Hepatic stellate cell (primary cell): ENCODE results near the gene ESPL1.
"Not testable (repeated sequence)": the region's sequence is repeated elsewhere in the genome, so short reads cannot be mapped to it uniquely, and the experiment has no call there.

Experiments used
- DNase-seq: peaks from one replicate; pipeline ENCODE4 v3.0.0; 2011; ENCODE audit warnings: low spot score

ESPL1 gene

DNA sequence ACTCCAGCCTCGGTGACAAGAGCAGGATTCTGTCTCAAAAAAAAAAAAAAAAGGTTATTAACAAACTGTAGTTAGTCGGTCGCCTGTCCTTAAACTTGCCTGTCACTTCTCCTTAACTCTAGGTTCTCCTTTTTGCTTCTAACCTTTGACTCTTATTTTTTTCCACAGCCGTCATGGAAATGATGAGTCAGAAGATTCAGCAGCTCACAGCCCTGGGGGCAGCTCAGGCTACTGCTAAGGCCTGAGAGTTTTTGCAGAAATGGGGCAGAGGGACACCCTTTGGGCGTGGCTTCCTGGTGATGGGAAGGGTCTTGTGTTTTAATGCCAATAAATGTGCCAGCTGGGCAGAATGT is 31.0 kb downstream of the ESPL1 start:
- DNase-seq, result peak; percentile 48

DNA sequence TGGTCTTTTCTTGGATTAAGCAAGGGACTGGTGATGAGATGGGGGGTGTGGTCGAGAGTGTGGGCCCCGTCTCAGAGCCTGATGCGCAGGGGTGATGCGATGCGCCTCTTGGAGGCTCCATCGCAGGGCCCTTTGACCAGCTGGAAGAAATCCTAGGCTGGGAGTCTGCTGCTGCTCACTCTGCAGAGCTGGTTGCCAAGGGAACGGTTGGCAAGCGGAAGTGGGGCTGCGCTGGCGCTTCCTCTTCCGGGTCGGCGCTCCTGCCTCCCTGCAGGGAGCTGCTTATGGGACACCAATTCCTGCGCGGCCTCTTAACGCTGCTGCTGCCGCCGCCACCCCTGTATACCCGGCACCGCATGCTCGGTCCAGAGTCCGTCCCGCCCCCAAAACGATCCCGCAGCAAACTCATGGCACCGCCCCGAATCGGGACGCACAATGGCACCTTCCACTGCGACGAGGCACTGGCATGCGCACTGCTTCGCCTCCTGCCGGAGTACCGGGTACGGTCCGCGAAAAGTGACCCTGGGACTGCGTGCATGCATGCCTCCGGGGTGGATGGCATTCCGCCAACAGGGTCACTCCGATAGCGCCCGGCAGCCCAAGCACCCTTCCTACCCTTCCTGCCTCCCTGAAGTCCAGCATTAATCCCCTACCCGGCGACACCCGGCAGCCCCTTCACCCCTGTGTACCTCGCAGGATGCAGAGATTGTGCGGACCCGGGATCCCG is 31.5 kb downstream of the ESPL1 start, which contains the start of gene MYG1:
Gene MYG1 (plus strand): TSS at position 242 of the 727 bp plus-strand sequence. CDS start 43 bp downstream, at position 285.
- DNase-seq, result peak; percentile 82

DNA sequence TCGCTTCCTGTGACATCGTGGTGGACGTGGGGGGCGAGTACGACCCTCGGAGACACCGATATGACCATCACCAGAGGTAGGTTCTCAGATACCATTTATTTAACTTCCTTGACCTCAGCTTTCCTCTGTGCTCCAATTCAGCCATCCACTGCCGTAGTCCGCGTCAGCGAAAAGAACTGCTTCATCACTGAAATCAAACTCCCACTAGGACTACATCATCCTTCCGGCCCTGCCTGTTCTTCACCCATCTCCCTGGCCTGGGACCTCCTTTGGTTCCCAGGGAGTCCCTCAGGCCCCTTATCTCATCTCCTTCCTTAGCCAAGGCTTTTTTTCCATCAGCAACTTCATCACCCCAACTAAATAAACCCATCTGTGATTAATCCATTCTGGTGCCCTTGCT is 32.1 kb downstream of the ESPL1 start:
- peak; percentile 53 for DNase-seq

DNA sequence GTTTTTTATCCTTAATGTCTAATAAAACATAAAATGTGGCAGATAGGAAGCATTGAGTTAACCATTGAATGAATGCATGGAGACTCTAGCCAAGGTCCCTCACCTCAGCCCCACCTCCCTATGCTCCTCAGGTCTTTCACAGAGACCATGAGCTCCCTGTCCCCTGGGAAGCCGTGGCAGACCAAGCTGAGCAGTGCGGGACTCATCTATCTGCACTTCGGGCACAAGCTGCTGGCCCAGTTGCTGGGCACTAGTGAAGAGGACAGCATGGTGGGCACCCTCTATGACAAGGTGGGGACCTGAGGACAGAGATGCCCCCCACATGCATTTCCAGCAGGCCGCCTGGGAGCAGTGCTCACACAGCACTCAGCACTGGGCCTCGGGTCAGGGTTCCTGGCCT is 34.8 kb downstream of the ESPL1 start:
- no peak for DNase-seq

DNA sequence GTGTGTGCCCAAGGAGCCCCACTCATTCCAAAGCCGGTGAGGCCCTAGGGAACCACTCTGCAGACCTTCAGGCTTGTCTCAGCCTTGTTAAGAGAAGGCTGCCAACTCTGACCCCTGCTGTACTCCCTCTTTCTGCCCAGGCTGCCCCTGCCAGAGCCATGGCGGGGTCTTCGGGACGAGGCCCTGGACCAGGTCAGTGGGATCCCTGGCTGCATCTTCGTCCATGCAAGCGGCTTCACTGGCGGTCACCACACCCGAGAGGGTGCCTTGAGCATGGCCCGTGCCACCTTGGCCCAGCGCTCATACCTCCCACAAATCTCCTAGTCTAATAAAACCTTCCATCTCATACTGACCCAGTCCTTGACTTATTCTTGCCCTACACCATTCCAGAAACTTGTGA is 38.7 kb downstream of the ESPL1 start:
- DNase-seq, result no peak

DNA sequence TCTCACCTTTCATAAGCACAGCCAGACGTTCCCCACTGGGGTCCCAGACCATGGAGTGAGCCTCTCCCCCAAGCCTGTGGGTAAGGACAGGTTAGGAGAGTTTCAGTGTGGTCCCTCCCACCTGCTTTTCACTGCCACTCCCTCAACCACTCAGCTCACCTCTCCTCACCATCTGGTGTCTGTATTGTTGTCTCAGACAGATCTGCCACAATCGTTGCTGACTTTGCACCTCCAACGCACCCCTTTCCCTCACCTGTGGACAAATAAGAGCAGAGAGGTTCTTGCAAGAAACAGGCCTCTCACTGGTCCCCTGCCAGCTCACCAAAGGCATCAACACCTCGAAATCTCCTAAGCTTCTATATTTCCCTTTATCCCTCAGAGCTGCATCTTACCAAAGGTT is 40.2 kb downstream of the ESPL1 start:
- no peak for DNase-seq

DNA sequence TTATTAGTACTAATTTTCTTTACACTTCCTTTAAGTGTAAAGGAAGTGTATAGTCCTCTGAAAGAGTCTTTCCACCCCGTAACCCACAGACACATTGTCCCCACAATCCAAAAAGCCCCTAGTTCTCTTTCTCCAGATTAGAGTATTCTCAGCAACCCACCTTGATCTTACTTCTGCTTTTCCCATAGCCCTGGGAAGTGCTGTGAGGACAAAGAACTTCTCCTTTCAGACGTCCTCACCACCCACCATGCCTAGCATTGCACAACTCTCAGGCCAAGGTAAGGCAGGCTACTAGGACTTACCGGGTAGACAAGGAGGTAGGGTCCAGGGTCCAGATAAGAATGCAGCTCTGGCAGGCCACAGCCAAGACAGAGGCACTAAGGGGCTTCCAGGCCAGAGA is 45.9 kb downstream of the ESPL1 start:
- DNase-seq, result no peak

DNA sequence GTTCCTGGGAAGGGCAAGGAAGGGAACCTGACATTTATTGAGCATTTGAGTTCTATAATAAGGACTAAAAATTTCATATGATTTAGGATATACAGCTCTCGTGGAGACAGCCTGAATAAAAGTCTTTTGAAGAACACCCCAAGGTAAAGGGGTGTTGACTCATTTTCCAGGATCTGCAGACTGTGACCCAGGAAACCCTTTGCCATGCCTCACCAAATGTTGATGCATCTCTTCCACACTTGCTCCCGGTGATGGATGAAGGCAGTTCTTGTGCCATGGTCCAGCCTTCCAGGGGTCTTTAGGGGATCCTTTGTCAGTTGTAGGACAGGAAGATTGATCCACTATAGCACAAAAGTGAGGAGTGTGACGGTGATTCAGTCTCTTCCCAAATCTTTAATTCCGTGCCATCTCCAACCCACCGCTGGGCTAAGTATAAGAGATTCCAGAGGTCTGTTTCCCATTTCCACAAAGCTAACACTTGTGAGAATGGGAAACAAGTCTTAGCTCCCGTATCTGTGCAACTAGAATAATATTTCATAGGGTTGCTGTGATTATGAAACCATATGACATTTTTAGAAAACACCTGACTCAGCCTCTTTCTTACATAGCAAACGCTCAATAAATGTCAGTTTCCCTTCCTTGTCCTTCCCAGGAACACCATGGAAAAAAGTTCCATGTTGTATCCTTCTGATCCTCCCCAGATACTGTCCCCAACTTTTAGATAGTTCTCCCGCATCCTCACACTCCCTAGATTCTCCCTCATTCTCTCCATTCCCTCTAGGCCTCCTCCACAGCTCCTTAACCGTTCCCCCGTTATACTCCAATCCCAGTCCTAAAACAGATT is 52.5 kb downstream of the ESPL1 start:
- peak; percentile 30 for DNase-seq

DNA sequence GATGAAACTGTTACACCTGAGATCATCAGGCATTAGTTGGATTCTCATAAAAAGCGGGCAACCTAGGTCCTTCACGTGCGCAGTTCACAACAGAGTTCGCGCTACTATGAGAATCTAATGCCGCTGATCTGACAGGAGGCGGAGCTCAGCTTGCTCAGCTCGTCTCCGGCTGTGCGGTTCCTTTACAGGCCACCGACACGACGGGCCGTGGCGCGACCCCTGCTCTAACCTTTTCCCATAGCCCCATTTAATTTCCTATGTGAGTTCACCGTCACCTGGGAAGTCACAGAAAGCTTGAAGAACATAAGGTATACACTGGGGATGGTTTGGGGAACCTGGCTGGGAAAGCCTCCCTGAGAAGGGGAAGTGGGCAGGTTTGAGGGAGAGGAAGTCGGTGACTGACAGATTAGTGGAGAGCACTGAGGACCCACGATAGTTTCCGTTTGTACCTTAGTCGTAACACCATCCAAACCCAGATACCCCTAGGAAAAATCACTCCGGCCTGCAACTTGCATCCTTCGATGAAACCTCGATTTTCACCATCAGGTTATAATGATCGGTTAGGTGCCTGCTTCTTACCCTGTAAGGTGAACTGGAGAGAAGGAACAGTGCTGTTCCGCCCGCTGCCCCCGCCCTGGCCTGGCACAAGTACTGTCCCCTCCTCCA is 56.1 kb downstream of the ESPL1 start:
- DNase-seq, result no peak

DNA sequence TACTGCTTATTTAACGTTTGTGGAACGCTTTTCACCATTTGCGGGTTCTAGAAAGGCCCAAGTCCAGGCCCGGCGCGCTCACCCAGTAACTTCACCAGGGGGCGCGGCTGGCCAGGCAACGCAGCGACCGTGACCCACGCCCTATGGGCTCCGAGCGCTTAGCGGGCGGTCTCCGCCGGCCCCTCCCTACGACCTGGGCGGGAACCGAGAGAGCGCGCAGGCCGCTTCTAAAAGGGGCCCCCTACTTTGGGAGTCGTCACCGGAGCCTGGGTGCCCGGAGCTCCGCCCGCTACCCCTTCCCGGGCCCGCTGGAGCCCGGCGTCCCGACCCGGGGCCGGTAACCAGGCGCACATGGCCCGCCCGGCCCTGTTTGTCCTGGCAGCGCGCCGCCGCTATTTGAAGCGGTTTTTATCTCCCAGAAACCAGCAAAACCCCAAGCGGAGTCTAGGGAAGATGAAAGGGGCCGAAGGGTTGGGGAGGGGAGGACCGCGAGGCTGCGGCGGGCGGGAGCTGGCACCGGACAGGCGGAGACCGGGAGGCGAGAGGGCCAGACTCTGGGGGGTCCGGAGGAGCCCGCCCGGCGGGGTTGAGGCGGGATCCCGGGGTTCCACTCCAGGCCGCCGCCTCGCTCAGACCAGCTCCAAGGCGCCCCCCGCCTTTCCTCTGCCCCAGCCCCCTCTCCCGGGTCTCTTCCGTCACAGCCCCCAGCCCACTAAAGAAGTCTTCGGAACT is 56.8 kb downstream of the ESPL1 start:
- peak; percentile 97 for DNase-seq

DNA sequence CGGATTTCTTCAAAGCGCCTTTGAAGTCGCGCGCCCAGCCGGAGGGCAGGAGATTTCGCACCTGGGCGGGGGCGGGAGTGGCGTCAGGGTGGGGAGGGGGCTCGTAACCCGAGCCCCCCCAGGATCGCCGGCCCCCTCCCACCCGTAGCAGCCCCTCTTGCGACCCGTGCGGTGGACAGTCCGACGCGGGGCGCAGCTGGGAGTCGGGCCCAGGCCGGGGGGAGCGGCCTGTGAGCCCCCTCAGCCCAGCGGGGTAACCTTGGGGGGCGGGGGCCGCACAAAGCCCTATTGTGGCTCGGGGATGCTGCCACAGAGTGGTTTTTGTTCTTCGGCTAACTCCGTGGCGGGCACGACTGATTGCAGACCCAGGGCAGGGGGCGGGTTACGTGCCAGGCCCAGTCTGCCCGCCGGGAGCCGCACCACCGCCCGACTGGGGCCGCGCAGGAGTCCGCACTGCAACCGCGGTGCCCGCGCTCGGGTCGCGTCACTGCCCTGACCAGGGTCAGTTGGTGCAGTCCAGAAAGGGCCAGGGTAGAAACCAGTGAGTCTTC is 57.5 kb downstream of the ESPL1 start:
- DNase-seq, result peak; percentile 44

DNA sequence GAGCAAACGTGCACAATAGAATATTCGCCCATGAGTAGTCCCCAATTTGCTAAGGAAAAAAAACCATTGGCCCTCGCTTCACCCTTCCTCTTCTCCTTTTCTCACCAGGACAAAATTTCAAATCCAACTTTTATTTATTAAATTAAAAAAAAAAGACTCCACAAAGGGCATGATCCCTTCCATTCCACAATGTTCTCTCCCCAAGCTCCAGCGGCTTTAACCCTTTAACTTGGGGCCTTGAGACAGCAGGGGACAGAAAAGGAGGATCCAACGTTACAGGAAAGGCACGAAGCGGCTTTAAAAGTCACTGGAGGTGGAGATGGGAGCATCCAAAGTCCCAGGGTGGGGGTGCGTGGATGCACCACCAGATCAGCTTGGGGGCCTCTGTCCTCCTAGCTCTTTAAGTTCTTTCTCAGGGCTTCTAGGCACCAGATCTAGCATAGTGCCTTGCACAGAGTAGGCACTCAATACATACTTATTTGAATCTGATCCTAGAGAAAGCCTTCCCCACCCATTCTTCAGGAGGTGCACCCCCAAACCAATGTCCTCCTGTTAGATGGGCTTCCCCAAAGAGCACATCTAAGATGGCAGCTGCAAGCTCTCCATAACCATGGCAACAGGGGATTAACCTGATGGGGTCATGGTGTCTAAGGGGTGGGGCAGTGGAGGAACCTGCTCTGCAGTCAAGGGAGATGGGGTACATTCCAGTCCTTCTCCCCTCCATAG is 58.5 kb downstream of the ESPL1 start:
- DNase-seq, result no peak

DNA sequence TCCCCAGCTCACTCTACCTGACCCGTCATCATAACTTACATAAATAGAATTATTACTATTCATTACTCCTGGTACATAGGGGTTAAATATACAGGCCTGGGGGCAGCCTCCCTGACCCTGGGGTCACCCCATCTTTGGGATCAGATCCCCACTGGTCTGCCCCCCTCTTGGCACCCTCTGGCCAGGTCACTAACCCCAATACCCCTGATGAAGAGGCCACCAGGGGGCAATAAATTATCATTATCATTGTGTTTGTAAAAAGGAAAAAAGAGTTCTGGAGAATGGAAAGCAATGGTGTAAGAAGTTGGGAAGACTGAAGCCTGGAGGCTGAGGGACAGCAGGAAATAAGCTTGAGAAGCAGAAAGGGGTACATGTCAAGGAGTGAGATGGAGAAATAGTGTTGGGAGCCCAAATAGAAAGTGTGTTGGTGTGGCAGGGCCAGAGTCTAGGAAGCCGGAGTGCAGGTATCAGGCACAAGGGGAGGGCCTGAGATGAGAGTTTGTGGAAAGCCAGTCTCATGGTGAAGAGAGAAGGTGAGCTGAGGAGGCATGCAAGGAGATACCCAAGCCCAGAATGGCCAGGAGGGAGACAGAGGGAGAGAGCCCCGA is 59.4 kb downstream of the ESPL1 start:
- DNase-seq, result peak; percentile 35

DNA sequence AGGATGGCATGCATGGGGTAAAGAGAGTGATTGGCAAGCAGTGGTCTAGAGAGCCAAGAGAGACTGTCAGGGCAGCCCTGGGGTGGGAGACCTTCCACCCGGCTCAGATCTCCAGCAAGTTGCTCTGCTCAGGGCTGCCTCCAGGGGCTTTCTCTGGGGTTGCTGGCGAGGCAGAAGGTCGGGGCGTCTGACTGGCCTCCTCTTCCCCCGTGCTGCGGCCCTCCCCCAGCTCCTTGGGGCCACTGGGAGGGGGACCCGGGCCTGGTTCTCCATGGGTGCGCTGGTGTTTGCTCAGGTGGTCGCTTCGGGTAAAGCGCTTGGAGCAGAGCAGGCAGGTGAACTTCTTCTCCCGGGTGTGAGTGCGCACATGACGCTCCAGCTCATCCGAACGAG is 59.9 kb downstream of the ESPL1 start:
- no peak for DNase-seq

DNA sequence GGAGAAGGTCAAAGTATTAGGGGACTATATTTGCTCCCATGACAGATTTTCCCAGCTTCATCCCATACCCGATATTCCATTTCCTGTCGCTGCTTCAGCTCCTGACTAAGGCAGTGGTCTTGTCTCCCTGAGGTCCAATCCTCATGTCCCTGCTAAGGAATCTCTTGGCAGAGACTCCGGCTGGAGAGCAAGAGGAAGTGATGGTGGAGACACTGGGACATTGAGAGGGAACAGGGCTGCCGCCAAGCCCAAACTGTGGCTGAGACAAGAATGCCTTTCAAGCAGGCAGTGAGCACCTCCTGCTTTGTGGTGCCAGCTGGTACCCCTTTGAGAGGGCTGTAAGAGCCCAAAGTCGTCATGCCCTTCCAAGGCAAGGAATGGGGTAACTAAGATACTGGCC is 62.6 kb downstream of the ESPL1 start:
- no peak for DNase-seq

DNA sequence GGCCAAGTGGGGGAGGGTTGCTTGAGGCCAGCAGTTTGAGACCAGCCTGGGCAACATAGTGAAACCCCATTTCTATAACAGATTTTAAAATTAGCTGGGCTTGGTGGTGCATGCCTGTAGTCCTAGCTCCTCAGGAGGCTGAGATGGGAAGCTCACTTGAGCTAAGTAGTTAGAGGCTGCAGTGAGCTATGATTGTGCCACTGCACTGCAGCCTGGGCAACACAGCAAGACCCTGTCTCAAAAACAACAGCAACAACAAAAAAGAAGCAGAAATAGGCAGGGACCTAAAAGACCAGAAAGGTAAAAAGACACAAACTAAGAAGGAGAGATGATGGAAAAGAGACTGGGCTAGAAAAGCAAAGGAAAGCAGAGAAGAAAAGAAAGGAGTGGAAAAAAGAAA is 64.2 kb downstream of the ESPL1 start:
- DNase-seq, result not testable (repeated sequence)

DNA sequence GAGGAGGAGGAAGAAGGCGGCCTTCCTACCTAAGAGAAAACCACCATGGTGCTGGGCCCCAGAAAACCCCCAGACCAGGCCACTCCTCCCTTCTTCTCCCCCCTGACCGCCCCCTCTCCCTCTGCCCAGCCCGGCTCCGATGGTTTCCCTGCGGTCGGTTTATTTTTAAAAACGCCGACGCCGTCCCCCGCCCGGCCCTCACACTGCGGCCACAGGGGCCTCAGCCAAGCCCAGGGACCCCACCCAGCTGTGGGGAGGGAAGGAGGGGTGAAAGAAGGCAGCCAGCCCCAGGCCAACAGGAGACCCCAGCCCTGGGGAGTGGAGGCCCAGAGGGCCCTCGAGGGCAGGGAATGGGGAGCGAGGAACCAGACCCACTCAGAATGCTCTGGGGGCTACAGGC is 64.6 kb downstream of the ESPL1 start:
- no peak for DNase-seq

DNA sequence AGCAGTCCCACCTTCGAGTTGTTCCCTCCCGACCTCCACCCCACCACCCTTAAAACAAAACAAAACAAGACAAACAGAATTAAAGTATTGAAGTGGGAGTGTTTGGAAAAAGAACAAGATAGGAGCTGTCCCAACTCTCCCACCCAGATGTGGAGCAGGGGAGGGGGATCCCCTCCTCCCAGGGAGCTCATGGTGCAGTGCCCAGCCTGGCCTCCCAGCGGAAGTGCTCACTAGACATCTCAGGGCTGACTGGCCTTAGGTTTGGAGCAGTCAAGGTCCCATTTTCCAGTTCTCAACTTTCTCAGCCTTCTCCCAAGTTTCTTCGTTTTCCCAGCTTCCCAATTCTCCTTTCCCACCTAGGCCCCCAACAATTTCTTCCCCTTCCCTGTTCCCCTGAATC is 65.2 kb downstream of the ESPL1 start:
- DNase-seq, result no peak

DNA sequence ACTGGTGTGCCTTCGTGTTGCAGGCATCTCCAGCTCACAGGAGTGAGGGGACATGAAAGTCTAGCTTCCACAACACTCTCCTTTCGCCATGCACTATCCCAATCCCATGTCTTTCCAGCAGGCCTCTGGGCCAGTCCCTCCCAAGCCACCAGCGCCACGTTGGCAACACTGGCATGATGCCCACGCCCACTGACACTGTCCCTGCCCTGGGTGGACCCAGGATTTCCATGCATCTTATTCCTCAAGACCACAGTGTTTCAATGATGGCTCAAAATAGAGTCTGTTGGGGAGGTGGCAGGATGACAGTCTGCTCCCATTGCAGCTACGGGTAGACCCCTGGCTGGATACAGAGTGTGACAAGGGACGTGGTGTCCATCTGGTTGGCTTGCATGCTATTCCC is 65.7 kb downstream of the ESPL1 start:
- no peak for DNase-seq

DNA sequence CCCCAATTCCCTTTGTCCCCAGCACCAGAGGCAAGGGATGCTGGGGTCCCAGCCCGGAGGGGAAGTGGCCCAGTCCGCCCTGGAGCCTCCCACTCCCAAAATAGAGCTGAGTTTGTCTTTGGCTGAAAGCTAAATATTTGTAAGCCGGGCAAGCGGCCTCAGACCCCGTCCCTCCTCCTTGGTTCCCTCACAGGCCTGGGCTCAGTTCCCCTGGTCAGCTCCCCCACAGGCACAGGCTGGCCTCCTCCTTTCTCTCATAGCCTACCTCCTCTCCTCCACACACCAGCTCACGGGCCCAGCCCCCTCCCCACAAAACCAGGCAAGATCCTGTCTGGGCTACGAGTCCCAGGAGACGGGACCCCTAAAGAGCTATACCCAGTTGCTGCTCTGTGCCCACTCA is 66.7 kb downstream of the ESPL1 start:
- no peak for DNase-seq

DNA sequence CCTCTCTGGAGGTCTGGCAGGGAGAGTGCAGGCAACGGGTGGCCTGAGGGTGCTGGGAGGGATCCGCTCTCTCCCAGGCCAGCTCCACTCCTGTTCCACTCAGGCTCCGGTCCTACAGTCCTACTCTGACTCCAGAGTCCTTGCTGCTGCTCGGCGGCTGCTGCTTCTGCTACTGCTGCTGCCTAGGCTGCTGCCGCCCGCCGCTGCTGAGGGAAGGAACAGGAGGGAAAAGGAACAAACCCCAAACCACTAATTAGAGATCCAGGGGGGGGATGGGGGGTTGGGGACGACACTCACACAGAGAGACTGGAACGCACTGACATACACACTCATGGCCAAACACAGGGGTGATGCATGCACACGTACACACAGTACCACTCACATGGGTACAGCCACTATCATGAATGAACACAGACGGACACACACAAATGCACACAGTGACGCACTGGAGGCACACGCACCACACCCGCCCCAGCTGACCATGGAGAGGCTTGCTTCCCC is 68.1 kb downstream of the ESPL1 start, which contains the start of gene SP7:
Gene SP7 (minus strand): TSS at position 174 of the 501 bp plus-strand sequence. CDS start 708 bp downstream, outside the sequence.
- no peak for DNase-seq
